ENCODE data around the gene CLDN22. TPM values are rescaled to one million over a fixed set of nuclear protein-coding genes. Genes with fewer than 3 reads are reported as not detected.

The CLDN22 gene
- polyA plus RNA-seq, 1 of the 3 experiments (the other 2 are of a cell fraction): 0.05 TPM

DNA sequence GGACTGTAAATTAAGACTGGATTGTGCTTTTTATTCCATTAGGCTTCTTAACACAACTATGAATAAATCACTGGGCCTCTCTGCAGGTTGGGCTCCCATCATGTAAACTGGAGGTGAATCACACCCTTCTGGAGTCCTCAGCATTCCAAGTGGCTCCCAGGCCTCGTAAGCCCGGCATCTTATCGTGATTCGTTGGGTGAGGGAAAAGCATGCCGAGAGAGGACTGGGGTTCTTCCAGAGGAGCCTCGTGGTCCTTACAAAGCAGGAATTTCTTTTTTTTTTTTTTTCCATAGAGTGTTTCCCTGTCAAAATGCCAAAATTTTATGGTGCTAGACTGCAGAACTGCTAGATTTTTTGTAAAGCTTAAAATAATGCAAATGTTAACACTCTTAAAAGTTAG, 20.0 kb downstream of the CLDN22 start (continued):
- TF ChIP-seq, protein P1, sequence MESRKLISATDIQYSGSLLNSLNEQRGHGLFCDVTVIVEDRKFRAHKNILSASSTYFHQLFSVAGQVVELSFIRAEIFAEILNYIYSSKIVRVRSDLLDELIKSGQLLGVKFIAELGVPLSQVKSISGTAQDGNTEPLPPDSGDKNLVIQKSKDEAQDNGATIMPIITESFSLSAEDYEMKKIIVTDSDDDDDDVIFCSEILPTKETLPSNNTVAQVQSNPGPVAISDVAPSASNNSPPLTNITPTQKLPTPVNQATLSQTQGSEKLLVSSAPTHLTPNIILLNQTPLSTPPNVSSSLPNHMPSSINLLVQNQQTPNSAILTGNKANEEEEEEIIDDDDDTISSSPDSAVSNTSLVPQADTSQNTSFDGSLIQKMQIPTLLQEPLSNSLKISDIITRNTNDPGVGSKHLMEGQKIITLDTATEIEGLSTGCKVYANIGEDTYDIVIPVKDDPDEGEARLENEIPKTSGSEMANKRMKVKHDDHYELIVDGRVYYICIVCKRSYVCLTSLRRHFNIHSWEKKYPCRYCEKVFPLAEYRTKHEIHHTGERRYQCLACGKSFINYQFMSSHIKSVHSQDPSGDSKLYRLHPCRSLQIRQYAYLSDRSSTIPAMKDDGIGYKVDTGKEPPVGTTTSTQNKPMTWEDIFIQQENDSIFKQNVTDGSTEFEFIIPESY (IDR thresholded peaks at IDR 0.05; ENCODE audit: borderline replicate concordance, low read depth): no peak
- TF ChIP-seq, protein P2, sequence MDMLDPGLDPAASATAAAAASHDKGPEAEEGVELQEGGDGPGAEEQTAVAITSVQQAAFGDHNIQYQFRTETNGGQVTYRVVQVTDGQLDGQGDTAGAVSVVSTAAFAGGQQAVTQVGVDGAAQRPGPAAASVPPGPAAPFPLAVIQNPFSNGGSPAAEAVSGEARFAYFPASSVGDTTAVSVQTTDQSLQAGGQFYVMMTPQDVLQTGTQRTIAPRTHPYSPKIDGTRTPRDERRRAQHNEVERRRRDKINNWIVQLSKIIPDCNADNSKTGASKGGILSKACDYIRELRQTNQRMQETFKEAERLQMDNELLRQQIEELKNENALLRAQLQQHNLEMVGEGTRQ (IDR thresholded peaks at IDR 0.05; ENCODE audit: borderline replicate concordance, low read depth, low read length): no peak
- no peak for TF ChIP-seq FOXJ3 (CRISPR knock-in tag; IDR thresholded peaks at IDR 0.05)
- no peak for TF ChIP-seq POLR2AphosphoS5 (IDR thresholded peaks at IDR 0.05; ENCODE audit: low read depth, low read length)
- no peak for TF ChIP-seq SIN3A (IDR thresholded peaks at IDR 0.05; ENCODE audit: borderline replicate concordance, low read depth, low read length)
- TF ChIP-seq, protein P3, sequence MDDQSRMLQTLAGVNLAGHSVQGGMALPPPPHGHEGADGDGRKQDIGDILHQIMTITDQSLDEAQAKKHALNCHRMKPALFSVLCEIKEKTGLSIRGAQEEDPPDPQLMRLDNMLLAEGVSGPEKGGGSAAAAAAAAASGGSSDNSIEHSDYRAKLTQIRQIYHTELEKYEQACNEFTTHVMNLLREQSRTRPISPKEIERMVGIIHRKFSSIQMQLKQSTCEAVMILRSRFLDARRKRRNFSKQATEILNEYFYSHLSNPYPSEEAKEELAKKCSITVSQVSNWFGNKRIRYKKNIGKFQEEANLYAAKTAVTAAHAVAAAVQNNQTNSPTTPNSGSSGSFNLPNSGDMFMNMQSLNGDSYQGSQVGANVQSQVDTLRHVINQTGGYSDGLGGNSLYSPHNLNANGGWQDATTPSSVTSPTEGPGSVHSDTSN (IDR thresholded peaks at IDR 0.05): no peak
- TF ChIP-seq CHD2 (IDR thresholded peaks at IDR 0.05; ENCODE audit: low read length, partially characterized antibody): no peak
- TF ChIP-seq EP300 (IDR thresholded peaks at IDR 0.05; ENCODE audit: borderline replicate concordance in 1 of 2, low read depth in 1 of 2, low read length in 1 of 2): no peak
- no peak for TF ChIP-seq RFX5 (IDR thresholded peaks at IDR 0.05; ENCODE audit: low read length)
- TF ChIP-seq GABPA (IDR thresholded peaks at IDR 0.05; ENCODE audit: low read depth): no peak
- no peak for TF ChIP-seq TAF1 (IDR thresholded peaks at IDR 0.05; ENCODE audit: borderline replicate concordance, low read depth, low read length)
- TF ChIP-seq FOSL2 (IDR thresholded peaks at IDR 0.05; ENCODE audit: borderline replicate concordance, low read depth): no peak

DNA sequence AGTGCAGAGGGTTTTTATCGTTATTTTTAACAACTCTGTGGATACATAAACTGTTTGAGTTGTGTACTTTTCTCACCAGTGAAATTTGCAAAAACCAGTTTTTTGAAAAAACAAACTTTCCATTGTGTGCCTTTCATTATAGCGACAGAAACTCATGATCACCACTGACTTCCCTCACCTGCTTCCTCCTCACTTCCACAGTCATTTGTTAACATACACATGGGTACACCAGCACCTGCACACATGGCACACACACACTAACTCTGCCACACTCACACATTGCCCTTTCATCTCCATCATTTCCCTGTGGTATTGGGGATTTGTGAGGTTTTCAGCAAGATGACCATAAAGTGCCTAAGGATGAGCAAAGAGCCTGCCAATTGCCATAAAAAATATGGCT, 20.6 kb downstream of the CLDN22 start:
- Histone ChIP-seq H3K9ac (no peak overlapping the region), H3K4me1 (ENCODE audit: control insufficient read depth in 1 of 2, insufficient read depth in 2 of 2, low read depth in 1 of 2, low read length in 1 of 2) (no peaks in the 10 kb centered on the region; a peak in 1 of 4 replicates), H3K4me2 (no peak overlapping the region), H3K9me3 (no peaks in the 10 kb centered on the region), H2AFZ (ENCODE audit: low read depth) (no peak overlapping the region), H3K27me3 (ENCODE audit: insufficient read depth) (no peaks in the 10 kb centered on the region), H3K9me2 (no peaks in the 10 kb centered on the region), H3K79me2 (ENCODE audit: insufficient read depth) (no peaks in the 10 kb centered on the region), H3K27ac (ENCODE audit: low read depth in 2 of 2, low read length in 1 of 2) (no peak overlapping the region), H3K4me3 (ENCODE audit: low read depth in 2 of 2, low read length in 1 of 2) (no peak overlapping the region), H3K36me3 (replicated peaks in 1 of 2; ENCODE audit: control insufficient read depth in 1 of 2, insufficient read depth in 2 of 2, low read length in 1 of 2) (peaks cover 5 to 24% of the 10 kb centered on the region in 2 experiments), H4K20me1 (ENCODE audit: insufficient read depth) (no peaks in the 10 kb centered on the region), H3F3A (replicated peaks; ENCODE audit: insufficient read depth) (no peaks in the 10 kb centered on the region)
- TF ChIP-seq, protein P4, sequence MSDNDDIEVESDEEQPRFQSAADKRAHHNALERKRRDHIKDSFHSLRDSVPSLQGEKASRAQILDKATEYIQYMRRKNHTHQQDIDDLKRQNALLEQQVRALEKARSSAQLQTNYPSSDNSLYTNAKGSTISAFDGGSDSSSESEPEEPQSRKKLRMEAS (IDR thresholded peaks at IDR 0.05; ENCODE audit: low read depth): no peak
- TF ChIP-seq MEF2A (IDR thresholded peaks at IDR 0.05; ENCODE audit: borderline replicate concordance, low read depth): no peak
- no peak for TF ChIP-seq POLR2AphosphoS5 (IDR thresholded peaks at IDR 0.05; ENCODE audit: low read depth, low read length)
- no peak for TF ChIP-seq EZH2phosphoT487 (IDR thresholded peaks at IDR 0.05; ENCODE audit: borderline replicate concordance, low read depth)
- TF ChIP-seq, protein P1 (IDR thresholded peaks at IDR 0.05; ENCODE audit: borderline replicate concordance, low read depth): no peak
- TF ChIP-seq, protein P5, sequence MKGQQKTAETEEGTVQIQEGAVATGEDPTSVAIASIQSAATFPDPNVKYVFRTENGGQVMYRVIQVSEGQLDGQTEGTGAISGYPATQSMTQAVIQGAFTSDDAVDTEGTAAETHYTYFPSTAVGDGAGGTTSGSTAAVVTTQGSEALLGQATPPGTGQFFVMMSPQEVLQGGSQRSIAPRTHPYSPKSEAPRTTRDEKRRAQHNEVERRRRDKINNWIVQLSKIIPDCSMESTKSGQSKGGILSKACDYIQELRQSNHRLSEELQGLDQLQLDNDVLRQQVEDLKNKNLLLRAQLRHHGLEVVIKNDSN (IDR thresholded peaks at IDR 0.05; ENCODE audit: borderline replicate concordance, low read depth): no peak
- TF ChIP-seq, protein P3 (IDR thresholded peaks at IDR 0.05): no peak
- TF ChIP-seq RXRA (IDR thresholded peaks at IDR 0.05; ENCODE audit: borderline replicate concordance, low read depth): no peak
- TF ChIP-seq TEAD4 (IDR thresholded peaks at IDR 0.05; ENCODE audit: borderline replicate concordance, insufficient read depth): no peak
- TF ChIP-seq FOXJ3 (CRISPR knock-in tag; IDR thresholded peaks at IDR 0.05): no peak
- TF ChIP-seq CHD2 (IDR thresholded peaks at IDR 0.05; ENCODE audit: low read length, partially characterized antibody): no peak
- no peak for TF ChIP-seq SIN3A (IDR thresholded peaks at IDR 0.05; ENCODE audit: borderline replicate concordance, low read depth, low read length)
- TF ChIP-seq, protein P2 (IDR thresholded peaks at IDR 0.05; ENCODE audit: borderline replicate concordance, low read depth, low read length): no peak
- no peak for TF ChIP-seq EP300 (IDR thresholded peaks at IDR 0.05; ENCODE audit: borderline replicate concordance in 1 of 2, low read depth in 1 of 2, low read length in 1 of 2)
- no peak for DNase-seq
- WGBS (ENCODE audit: low lambda C conversion rate): 70% methylated on average over 2 of the region's 2 CpGs
- POLR2A ChIA-PET: no interaction called here
- CTCF ChIA-PET: no interaction called here
